ENCODE measurements around the gene SCN5A.

Gene SCN5A

GRCh38 chr3:38538773-38539353 is 110.6 kb downstream of the SCN5A start:
- no peak overlapping the region for H3K4me3 ChIP-seq (ENCODE audit: low read depth, low read length)
- H3K36me3 ChIP-seq (ENCODE audit: control insufficient read depth, insufficient read depth, low read length) = no peaks in the 10 kb centered on the region
- peaks cover 13% of the 10 kb centered on the region for H3K4me1 ChIP-seq (ENCODE audit: control insufficient read depth, insufficient read depth, low read length)
- no peak overlapping the region for H3K27ac ChIP-seq (ENCODE audit: low read depth, low read length)
- H3K27me3 ChIP-seq (ENCODE audit: control insufficient read depth, insufficient read depth, low read length) = no peaks in the 10 kb centered on the region
- no peak overlapping the region for H3K9ac ChIP-seq (ENCODE audit: low read depth, low read length)
- H3K9me3 ChIP-seq (ENCODE audit: control insufficient read depth, insufficient read depth, low read length) = peaks cover 5% of the 10 kb centered on the region; the same call in 1 of the 2 replicates

DNA sequence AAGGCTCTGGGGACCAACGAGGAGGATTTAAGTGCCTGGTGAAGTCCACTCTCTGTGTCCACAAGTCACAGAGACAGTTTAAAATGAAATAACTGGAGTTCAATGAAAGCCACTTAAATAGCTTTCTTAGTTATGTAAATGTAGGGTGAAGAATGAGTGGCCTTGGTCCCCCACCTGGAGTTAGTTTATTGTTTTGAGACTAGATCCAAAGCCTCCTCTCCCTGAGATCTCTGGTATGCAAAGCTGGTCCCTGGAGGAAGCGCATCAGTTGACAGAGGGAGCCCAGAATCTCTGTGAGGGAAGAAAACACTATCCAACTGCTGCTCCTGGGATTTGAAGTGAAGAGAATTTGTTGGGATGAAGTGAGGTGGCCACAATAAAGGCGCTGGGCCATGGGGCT is 112.8 kb downstream of the SCN5A start:
- Histone ChIP-seq H3K36me3 (ENCODE audit: control insufficient read depth, insufficient read depth, low read length) (no peaks in the 10 kb centered on the region), H3K4me3 (ENCODE audit: low read depth, low read length) (no peak overlapping the region), H3K9me3 (ENCODE audit: control insufficient read depth, insufficient read depth, low read length) (peaks cover 5% of the 10 kb centered on the region; the same call in 1 of the 2 replicates), H3K9ac (ENCODE audit: low read depth, low read length) (no peak overlapping the region), H3K27ac (ENCODE audit: low read depth, low read length) (peak overlapping the region; percentile 89), H3K4me1 (ENCODE audit: control insufficient read depth, insufficient read depth, low read length) (peaks cover 22% of the 10 kb centered on the region), H3K27me3 (ENCODE audit: control insufficient read depth, insufficient read depth, low read length) (no peaks in the 10 kb centered on the region)

GRCh38 chr3:38534604-38535003 is 114.9 kb downstream of the SCN5A start:
- peaks cover 22% of the 10 kb centered on the region for H3K4me1 ChIP-seq (ENCODE audit: control insufficient read depth, insufficient read depth, low read length)
- no peak overlapping the region for H3K4me3 ChIP-seq (ENCODE audit: low read depth, low read length)
- H3K27me3 ChIP-seq (ENCODE audit: control insufficient read depth, insufficient read depth, low read length) = no peaks in the 10 kb centered on the region
- peaks cover 5% of the 10 kb centered on the region; the same call in 1 of the 2 replicates for H3K9me3 ChIP-seq (ENCODE audit: control insufficient read depth, insufficient read depth, low read length)
- no peak overlapping the region for H3K9ac ChIP-seq (ENCODE audit: low read depth, low read length)
- no peak overlapping the region for H3K27ac ChIP-seq (ENCODE audit: low read depth, low read length)
- H3K36me3 ChIP-seq (ENCODE audit: control insufficient read depth, insufficient read depth, low read length) = no peaks in the 10 kb centered on the region

DNA sequence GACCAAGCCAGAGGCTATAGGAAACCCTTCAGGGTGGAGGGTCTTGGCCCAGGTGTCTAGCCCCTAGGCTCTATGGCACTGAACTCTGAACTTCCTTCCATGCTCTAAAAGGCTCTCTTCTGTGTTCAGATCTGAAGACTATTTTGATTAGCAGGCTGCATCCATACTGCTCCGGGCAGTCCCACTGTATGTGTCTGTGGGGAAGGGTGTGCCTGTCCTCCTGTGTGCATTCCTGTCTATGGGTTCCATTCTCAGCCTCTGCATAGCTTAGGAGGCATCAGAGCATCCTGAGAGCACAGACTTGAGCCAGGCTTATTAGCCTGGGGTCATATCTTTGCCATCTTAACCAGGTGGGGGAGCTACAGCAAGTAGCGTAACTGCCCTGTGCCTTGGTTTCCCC is 115.3 kb downstream of the SCN5A start:
- peaks cover 22% of the 10 kb centered on the region for H3K4me1 ChIP-seq (ENCODE audit: control insufficient read depth, insufficient read depth, low read length)
- H3K9ac ChIP-seq (ENCODE audit: low read depth, low read length) = no peak overlapping the region
- H3K27ac ChIP-seq (ENCODE audit: low read depth, low read length) = no peak overlapping the region
- no peak overlapping the region for H3K4me3 ChIP-seq (ENCODE audit: low read depth, low read length)
- no peaks in the 10 kb centered on the region for H3K27me3 ChIP-seq (ENCODE audit: control insufficient read depth, insufficient read depth, low read length)
- H3K9me3 ChIP-seq (ENCODE audit: control insufficient read depth, insufficient read depth, low read length) = peaks cover 5% of the 10 kb centered on the region; the same call in 1 of the 2 replicates
- H3K36me3 ChIP-seq (ENCODE audit: control insufficient read depth, insufficient read depth, low read length) = no peaks in the 10 kb centered on the region

- no peak overlapping the region for H3K9ac ChIP-seq (ENCODE audit: low read depth, low read length)
- peaks cover 22% of the 10 kb centered on the region for H3K4me1 ChIP-seq (ENCODE audit: control insufficient read depth, insufficient read depth, low read length)
- H3K4me3 ChIP-seq (ENCODE audit: low read depth, low read length) = no peak overlapping the region
- no peak overlapping the region for H3K27ac ChIP-seq (ENCODE audit: low read depth, low read length)
- no peaks in the 10 kb centered on the region for H3K27me3 ChIP-seq (ENCODE audit: control insufficient read depth, insufficient read depth, low read length)
- H3K9me3 ChIP-seq (ENCODE audit: control insufficient read depth, insufficient read depth, low read length) = peaks cover 5% of the 10 kb centered on the region; the same call in 1 of the 2 replicates
- H3K36me3 ChIP-seq (ENCODE audit: control insufficient read depth, insufficient read depth, low read length) = no peaks in the 10 kb centered on the region
These were observed 116.1 kb downstream of the SCN5A start for GRCh38 chr3:38533285-38533976.

DNA sequence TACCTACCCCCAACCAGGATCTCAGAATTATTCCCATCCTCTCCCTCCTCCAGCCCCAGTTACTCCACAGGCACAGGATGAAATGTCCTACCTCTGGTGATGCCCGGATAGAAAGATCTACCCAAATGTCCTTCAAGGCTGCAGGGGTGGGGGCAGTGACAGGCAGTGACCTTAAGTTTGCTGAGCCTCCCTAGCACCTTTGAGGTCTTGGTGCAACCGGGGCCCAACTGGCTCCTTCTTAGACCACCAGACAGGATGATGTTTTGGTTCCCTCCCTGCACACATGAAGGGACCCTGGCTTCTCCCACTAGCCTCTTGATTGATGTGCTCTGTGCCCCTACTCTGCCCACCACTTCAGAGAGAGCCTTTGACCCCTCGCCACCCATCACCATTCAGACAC is 117.0 kb downstream of the SCN5A start:
- H3K36me3 ChIP-seq (ENCODE audit: control insufficient read depth, insufficient read depth, low read length) = no peaks in the 10 kb centered on the region
- H3K9me3 ChIP-seq (ENCODE audit: control insufficient read depth, insufficient read depth, low read length) = peaks cover 5% of the 10 kb centered on the region; the same call in 1 of the 2 replicates
- no peak overlapping the region for H3K4me3 ChIP-seq (ENCODE audit: low read depth, low read length)
- no peak overlapping the region for H3K27ac ChIP-seq (ENCODE audit: low read depth, low read length)
- no peak overlapping the region for H3K9ac ChIP-seq (ENCODE audit: low read depth, low read length)
- no peaks in the 10 kb centered on the region for H3K27me3 ChIP-seq (ENCODE audit: control insufficient read depth, insufficient read depth, low read length)
- H3K4me1 ChIP-seq (ENCODE audit: control insufficient read depth, insufficient read depth, low read length) = peaks cover 22% of the 10 kb centered on the region

DNA sequence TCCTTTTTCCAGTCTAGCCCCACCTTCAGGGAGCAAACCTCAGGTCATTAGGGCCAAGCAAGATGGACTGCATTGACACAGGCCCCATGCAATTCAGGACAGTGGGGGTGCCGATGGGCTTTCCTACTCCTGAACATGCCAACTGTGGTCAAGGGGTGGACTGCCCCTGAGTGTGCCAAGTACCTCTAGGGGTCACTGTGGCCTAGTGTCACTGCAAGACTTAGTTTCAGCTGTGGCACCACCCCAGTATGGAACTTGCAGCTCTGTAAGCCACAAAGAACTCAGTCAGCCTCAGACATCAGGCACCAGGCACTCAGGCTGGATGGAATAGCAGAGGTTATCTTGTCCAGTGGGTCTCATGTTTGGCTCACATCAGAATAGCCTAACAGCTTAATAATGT is 121.0 kb downstream of the SCN5A start:
- Histone ChIP-seq H3K4me3 (ENCODE audit: low read depth, low read length) (no peak overlapping the region), H3K9ac (ENCODE audit: low read depth, low read length) (no peak overlapping the region), H3K27ac (ENCODE audit: low read depth, low read length) (no peak overlapping the region), H3K36me3 (ENCODE audit: control insufficient read depth, insufficient read depth, low read length) (peaks cover 28% of the 10 kb centered on the region), H3K4me1 (ENCODE audit: control insufficient read depth, insufficient read depth, low read length) (peaks cover 9% of the 10 kb centered on the region; the same call in 1 of the 2 replicates), H3K9me3 (ENCODE audit: control insufficient read depth, insufficient read depth, low read length) (no peaks in the 10 kb centered on the region), H3K27me3 (ENCODE audit: control insufficient read depth, insufficient read depth, low read length) (no peaks in the 10 kb centered on the region)

DNA sequence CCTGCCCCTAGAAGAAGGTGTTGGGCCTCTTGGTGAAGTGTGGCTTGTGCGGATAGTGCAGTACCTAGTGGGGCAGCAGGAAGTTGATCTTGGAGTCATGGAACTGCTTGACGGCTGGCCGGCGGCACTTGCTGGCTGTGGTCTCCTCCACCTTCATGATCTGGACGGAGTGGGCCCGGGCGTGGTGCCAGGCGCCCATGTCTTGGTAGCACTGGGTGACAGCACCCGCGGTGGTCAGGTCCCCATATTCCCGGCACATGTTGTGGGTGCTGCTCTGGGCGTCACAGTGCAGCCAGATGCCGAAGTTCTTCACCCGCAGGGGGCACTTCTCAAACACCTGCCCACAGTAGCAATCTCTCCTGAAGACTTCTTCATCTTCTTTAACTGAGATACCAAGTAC is 122.7 kb downstream of the SCN5A start:
- no peaks in the 10 kb centered on the region for H3K9me3 ChIP-seq (ENCODE audit: control insufficient read depth, insufficient read depth, low read length)
- H3K27ac ChIP-seq (ENCODE audit: low read depth, low read length) = no peak overlapping the region
- H3K27me3 ChIP-seq (ENCODE audit: control insufficient read depth, insufficient read depth, low read length) = no peaks in the 10 kb centered on the region
- H3K36me3 ChIP-seq (ENCODE audit: control insufficient read depth, insufficient read depth, low read length) = peaks cover 32% of the 10 kb centered on the region
- H3K4me1 ChIP-seq (ENCODE audit: control insufficient read depth, insufficient read depth, low read length) = no peaks in the 10 kb centered on the region
- H3K4me3 ChIP-seq (ENCODE audit: low read depth, low read length) = no peak overlapping the region
- no peak overlapping the region for H3K9ac ChIP-seq (ENCODE audit: low read depth, low read length)

DNA sequence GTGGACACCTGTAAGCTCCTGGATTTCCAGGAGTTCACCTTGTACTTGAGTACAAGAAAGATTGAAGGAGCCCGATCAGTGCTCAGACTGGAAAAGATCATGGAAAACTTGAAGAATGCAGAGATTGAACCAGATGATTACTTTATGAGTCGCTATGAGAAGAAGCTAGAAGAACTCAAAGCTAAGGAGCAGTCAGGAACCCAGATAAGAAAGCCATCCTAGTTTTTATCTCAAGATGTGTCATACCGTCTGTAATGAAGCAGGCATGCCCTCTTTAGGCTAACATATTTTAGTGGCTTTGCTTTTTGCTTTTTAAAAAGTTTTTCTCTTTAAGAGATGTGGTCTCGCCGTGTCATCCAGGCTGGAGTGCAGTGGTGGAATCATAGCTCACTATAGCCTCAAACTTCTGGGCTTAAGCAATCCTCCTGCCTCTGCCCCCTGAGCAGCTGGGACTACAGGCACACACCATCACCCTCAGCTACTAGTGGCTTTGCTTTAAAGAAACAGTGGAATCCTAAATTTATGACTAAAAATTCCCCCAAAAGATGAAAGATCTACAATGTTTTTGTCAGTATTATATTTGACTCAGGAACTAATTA is 125.2 kb downstream of the SCN5A start:
- Histone ChIP-seq H3K36me3 (ENCODE audit: control insufficient read depth, insufficient read depth, low read length) (peaks cover 33% of the 10 kb centered on the region), H3K4me1 (ENCODE audit: control insufficient read depth, insufficient read depth, low read length) (peaks cover 23% of the 10 kb centered on the region), H3K27ac (ENCODE audit: low read depth, low read length) (no peak overlapping the region), H3K4me3 (ENCODE audit: low read depth, low read length) (no peak overlapping the region), H3K9ac (ENCODE audit: low read depth, low read length) (no peak overlapping the region), H3K27me3 (ENCODE audit: control insufficient read depth, insufficient read depth, low read length) (no peaks in the 10 kb centered on the region), H3K9me3 (ENCODE audit: control insufficient read depth, insufficient read depth, low read length) (no peaks in the 10 kb centered on the region)

GRCh38 chr3:38522002-38522401 is 127.5 kb downstream of the SCN5A start:
- H3K36me3 ChIP-seq (ENCODE audit: control insufficient read depth, insufficient read depth, low read length) = peaks cover 33% of the 10 kb centered on the region
- no peaks in the 10 kb centered on the region for H3K9me3 ChIP-seq (ENCODE audit: control insufficient read depth, insufficient read depth, low read length)
- no peak overlapping the region for H3K4me3 ChIP-seq (ENCODE audit: low read depth, low read length)
- H3K27me3 ChIP-seq (ENCODE audit: control insufficient read depth, insufficient read depth, low read length) = no peaks in the 10 kb centered on the region
- no peak overlapping the region for H3K27ac ChIP-seq (ENCODE audit: low read depth, low read length)
- H3K9ac ChIP-seq (ENCODE audit: low read depth, low read length) = no peak overlapping the region
- peaks cover 28% of the 10 kb centered on the region for H3K4me1 ChIP-seq (ENCODE audit: control insufficient read depth, insufficient read depth, low read length)

DNA sequence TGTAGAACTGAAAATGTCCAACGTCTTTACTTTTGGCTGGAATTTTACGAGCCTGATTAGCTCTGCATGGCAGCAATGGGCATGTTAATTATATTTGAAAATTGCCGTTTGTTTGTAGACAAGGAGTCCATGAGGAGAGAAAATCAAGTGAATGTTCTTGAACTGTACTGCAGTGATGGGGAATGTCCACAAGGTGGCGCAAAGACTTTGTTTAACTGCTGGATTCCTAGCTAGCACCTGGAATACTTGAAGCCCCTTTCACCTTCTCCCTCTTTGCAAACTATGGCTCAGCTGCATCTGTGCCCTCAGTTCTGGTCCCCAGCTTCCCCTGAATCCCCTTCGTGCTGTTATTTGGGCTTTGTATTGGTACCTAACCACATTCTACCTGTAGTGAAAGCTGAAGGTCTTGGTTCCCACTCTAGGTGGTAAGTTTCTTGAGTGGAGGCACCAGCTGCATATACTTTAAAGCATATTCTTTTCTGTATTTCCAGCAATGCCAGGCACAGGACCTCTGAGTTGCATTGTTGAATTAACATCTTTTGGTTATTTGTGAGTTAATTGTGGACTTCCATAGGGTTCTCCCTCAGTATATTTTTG is 128.0 kb downstream of the SCN5A start:
- Histone ChIP-seq H3K4me3 (ENCODE audit: low read depth, low read length) (no peak overlapping the region), H3K4me1 (ENCODE audit: control insufficient read depth, insufficient read depth, low read length) (peaks cover 28% of the 10 kb centered on the region), H3K9me3 (ENCODE audit: control insufficient read depth, insufficient read depth, low read length) (no peaks in the 10 kb centered on the region), H3K27ac (ENCODE audit: low read depth, low read length) (peak overlapping the region; percentile 23), H3K36me3 (ENCODE audit: control insufficient read depth, insufficient read depth, low read length) (peaks cover 33% of the 10 kb centered on the region), H3K27me3 (ENCODE audit: control insufficient read depth, insufficient read depth, low read length) (no peaks in the 10 kb centered on the region), H3K9ac (ENCODE audit: low read depth, low read length) (no peak overlapping the region)

All from HUES48 (cell line).